ENCODE data around the gene ASIP.
"Not testable (repeated sequence)": the region's sequence is repeated elsewhere in the genome, so short reads cannot be mapped to it uniquely, and the experiment has no call there.

ASIP gene, protein sequence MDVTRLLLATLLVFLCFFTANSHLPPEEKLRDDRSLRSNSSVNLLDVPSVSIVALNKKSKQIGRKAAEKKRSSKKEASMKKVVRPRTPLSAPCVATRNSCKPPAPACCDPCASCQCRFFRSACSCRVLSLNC

DNA sequence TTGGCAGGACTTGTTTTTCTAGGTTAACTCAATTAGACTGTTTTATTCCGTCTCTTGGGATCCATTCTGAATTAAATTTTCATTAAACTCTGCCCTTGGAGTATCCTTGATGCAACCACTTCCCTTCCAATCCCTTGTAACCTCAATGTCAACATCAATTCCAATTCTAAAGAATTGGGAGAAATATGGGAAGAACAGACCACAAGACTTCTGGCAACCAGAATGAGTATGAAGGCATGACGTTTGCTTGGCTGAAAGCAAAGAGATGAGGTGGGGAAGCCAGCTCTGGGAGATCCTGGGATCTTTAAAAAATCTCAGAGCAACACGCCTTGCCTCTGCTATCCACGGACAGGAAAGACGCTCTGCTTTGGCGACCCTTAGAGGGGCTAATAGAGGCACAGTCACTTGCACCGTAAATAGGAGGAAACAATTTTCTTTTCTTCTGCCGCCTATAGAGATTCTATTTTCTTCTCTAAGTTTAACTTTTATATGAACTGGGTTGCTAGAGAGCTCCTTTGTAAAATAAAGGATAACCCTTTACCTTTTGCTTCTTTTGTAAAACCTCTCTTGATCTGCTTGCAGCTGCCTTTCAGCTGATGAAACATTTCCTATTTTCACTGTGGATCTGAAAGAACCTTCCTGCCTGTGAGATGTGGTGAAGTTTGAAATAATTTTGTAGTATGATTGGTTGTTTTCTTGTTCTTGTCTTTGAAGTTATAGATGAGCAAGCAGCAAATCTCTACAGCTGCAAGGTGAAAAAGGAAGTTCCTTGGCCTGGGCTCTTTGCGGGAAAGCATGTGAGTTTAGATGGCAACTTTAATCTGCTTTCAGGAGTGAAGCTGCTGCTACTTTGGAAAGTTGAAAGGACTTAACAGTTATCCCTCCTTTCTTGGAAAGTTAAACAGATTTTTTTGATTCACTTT, at the start of gene ASIP:
ASIP (plus strand) TSS at position 731 of the 923 bp plus-strand sequence. CDS start 18,952 bp downstream, outside the sequence.
- no peak for DNase-seq

- no peak for DNase-seq
These were observed 48.2 kb upstream of the ASIP start for GRCh38 chr20:34193051-34193450.

- no peak for DNase-seq
These were observed 42.0 kb upstream of the ASIP start for GRCh38 chr20:34199183-34199582.

GRCh38 chr20:34200023-34200422, 41.2 kb upstream of the ASIP start:
- DNase-seq = no peak

GRCh38 chr20:34201531-34201930, 39.7 kb upstream of the ASIP start:
- no peak for DNase-seq

DNA sequence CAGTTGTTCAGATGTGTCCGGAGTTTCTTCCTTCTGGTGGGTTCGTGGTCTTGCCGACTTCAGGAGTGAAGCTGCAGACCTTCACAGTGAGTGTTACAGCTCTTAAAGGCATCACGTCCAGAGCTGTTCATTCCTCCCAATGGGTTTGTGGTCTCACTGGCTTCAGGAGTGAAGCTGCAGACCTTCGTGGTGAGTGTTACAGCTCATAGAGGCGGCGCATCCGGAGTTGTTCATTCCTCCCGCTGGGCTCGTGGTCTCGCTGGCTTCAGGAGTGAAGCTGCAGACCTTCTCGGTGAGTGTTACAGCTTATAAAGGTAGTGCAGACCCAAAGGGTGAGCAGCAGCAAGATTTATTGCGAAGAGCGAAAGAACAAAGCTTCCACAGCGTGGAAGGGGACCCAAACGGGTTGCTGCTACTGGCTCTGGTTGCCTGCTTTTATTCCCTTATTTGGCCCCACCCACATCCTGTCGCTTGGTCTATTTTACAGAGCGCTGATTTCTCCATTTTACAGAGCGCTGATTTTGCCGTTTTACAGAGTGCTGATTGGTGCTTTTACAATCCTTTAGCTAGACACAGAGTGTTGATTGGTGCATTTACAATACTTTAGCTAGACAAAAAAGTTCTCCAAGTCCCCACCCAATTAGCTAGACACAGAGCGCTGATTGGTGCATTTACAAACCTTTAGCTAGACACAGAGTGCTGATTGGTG, 35.9 kb upstream of the ASIP start:
- DNase-seq = peak in 1 of 2 donors; percentile 7

- no peak for DNase-seq
These were observed 32.1 kb upstream of the ASIP start for GRCh38 chr20:34209111-34209510.

- DNase-seq = no peak
These were observed 31.0 kb upstream of the ASIP start for GRCh38 chr20:34210271-34210670.

- no peak for DNase-seq
These were observed 29.6 kb upstream of the ASIP start for GRCh38 chr20:34211591-34211990.

GRCh38 chr20:34213213-34213612, 28.0 kb upstream of the ASIP start:
- no peak for DNase-seq

DNA sequence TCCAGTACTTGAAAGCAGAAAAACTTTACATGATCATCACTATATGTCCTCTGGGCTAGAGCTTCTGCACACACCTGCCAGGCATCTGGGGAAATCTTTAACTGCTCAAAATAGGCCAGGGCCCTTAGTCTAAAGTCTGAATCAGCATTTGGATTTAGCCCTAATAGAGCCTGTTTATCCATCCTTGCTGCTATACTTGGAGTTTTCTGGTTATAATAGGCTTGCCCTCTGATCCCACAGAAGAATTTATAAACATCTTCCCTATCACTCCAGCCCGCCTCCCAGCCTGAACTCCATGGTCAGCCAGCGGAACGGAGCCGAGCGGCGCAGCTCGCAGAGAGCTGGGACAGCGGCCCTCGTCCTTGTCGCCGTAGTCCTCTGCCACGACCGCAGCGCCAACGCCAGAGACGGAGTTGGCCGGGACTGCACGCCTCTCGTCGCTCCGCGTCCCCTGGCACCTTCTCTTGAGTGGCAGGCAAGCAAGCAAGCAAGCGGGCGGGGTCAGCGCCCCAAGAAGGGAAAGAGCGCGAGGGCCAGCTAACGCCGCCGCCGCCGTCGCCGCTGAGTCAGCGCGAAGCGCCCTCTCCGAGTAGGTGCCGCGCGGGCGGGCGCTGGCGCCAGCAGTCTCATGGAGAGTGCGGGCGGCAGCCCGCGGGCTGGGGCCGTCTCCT, 25.4 kb upstream of the ASIP start:
- peak; percentile 17 to 34 for DNase-seq

GRCh38 chr20:34216382-34216742, 24.9 kb upstream of the ASIP start:
- DNase-seq = no peak

GRCh38 chr20:34220561-34220960, 20.7 kb upstream of the ASIP start:
- no peak for DNase-seq

- DNase-seq = peak in 1 of 2 donors; percentile 14
These were observed 19.0 kb upstream of the ASIP start for GRCh38 chr20:34222208-34222607.

DNA sequence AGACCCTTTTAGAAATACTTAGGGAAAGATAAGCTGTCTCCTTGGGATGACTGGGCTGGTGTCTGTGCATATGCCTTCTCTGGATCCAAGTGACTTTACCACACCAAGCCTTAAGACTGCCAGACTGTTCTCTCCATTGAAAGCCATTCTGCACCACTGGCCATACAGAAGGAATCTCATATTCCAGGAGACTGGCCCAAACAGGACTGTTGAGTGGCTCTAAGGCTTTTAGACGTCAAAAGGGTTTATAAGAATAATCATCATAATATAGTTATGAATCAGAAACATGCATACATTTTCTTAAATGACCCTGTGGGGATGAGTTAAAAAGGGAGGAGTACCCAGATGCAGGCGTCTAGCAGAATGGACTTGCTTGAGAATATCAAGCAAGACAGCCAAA, 17.0 kb upstream of the ASIP start:
- not testable (repeated sequence) for DNase-seq

- DNase-seq = no peak
These were observed 9.6 kb upstream of the ASIP start for GRCh38 chr20:34231634-34232033.

GRCh38 chr20:34232494-34233087, 8.6 kb upstream of the ASIP start:
- DNase-seq = no peak

DNA sequence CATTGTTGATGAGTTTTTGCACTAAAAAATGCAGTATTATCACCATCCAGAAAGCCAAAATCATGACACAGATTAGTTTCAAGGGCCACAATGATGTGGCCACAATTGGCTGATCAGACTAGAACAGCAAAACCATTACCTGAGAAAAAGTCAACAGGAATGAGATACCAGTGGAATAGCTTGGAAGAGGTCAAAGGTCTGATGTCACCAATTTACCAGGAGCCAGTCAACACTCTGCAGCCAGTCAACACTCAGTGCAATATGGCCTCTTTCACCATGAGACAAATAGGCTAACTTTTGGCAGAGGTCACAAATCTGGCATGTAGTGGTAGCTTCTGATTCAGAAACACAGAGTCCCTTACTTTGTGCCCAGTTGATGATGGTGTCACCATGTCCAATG, 7.5 kb upstream of the ASIP start:
- no peak for DNase-seq

GRCh38 chr20:34235875-34236274, 5.3 kb upstream of the ASIP start:
- DNase-seq = no peak

- no peak for DNase-seq
These were observed 3.3 kb upstream of the ASIP start for GRCh38 chr20:34237942-34238341.

DNA sequence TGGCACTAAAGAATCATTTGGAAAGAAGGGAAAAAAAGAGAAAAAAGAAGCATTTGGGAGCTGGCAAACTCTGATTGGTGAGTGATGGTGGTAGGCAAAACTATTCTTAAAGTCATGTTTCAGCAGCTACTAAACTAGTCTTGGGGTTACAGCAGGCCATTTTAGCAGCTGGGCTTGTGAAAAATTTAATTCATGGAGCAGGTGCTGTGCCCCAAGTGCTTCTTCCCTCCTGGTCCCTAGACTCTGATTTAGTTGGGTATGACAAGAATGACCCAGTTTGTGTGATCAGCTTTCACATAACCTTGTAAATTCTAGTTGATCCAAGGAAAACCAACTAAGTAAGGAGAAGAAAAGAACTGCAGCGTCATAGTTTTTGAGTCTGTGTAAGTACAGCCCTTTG, 1.1 kb upstream of the ASIP start:
- no peak for DNase-seq

GRCh38 chr20:34242015-34242414, 792 bp downstream of the ASIP start:
- DNase-seq = not testable (repeated sequence)

DNA sequence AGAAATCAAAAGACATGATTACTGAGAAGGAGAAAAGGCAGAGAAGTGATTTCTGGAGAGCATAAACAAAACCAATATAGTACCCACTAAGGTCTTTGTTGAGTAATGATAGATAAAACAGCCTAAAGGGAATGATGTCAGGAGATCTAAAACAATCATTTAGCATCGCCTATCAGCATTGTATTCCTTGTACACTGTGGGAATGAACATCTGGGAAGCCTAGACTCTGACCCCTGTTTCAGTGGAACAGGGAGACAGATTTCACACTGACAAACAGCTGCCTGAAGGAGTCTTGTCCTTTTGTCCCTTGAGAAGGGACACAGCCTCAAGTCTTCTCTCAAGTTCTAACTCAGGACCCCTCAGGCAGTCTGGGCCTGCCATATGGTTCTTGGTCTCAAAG, 1.7 kb downstream of the ASIP start:
- no peak for DNase-seq
